Measurements from ENCODE around the gene NINJ2. TPM values are rescaled to one million over a fixed set of nuclear protein-coding genes. Genes with fewer than 3 reads are reported as not detected.

The NINJ2 gene
- polyA plus RNA-seq, 3 donors: 32.9 to 92.7 (median 73.7) TPM

- Histone ChIP-seq H3K4me1 (ENCODE audit: control insufficient read depth in 1 of 2, insufficient read depth in 2 of 2, low read length in 2 of 2) (peaks cover 97 to 100% of the 10 kb centered on the region in 2 donors), H3K79me2 (ENCODE audit: insufficient read depth, low read length) (peaks cover 29% of the 10 kb centered on the region), H2AFZ (ENCODE audit: insufficient read depth, low read depth, low read length, poor library complexity, severe bottlenecking) (no peak overlapping the region), H3K27ac (ENCODE audit: low read depth in 1 of 2, low read length in 2 of 2) (no peak overlapping the region), H3K4me2 (replicated peaks; ENCODE audit: extremely low read depth, low read length, poor library complexity, severe bottlenecking) (no peak overlapping the region), H3K36me3 (replicated peaks in 1 of 2; ENCODE audit: control insufficient read depth in 1 of 2, insufficient read depth in 2 of 2, low read length in 2 of 2) (no peaks in the 10 kb centered on the region), H3K4me3 (replicated peaks in 1 of 3; ENCODE audit: low read depth in 2 of 3, low read length in 3 of 3) (no peak overlapping the region), H4K20me1 (ENCODE audit: insufficient read depth, low read length) (no peaks in the 10 kb centered on the region), H3K9ac (ENCODE audit: insufficient read depth, low read length, poor library complexity, severe bottlenecking) (no peak overlapping the region), H3K9me3 (replicated peaks in 1 of 2; ENCODE audit: control insufficient read depth in 1 of 2, insufficient read depth in 1 of 2, low read length in 2 of 2) (no peaks in the 10 kb centered on the region), H3K27me3 (ENCODE audit: control insufficient read depth in 2 of 2, insufficient read depth in 2 of 2, low read length in 2 of 2) (no peaks in the 10 kb centered on the region)
- H3K27me3 Mint-ChIP-seq (ENCODE audit: low read depth in 3 of 3): peaks cover 0 to 1% (median 0%) of the 10 kb centered on the region in 3 donors
- intact Hi-C loops (cut with micrococcal nuclease): no loop called here
- peaks cover 2 to 8% of the 10 kb centered on the region in 2 donors for H3K36me3 Mint-ChIP-seq
- no peak overlapping the region for H3K4me3 Mint-ChIP-seq
- TF ChIP-seq CTCF (IDR thresholded peaks at IDR 0.05): no peak
- H3K9me3 Mint-ChIP-seq: peaks cover 0 to 2% (median 0%) of the 10 kb centered on the region in 7 donors
- 17% methylated on average over 2 of the region's 4 CpGs for WGBS (ENCODE audit: insufficient coverage)
- H3K4me1 Mint-ChIP-seq: peaks cover 98% of the 10 kb centered on the region
- DNase-seq: no peak
- H3K27ac Mint-ChIP-seq: peak overlapping the region in 3 of 7 donors; percentile 47 to 91 (median 75)
These were observed 43.9 kb downstream of the NINJ2 start for GRCh38 chr12:619346-619745.

GRCh38 chr12:618605-619004 is 44.6 kb downstream of the NINJ2 start:
- DNase-seq: no peak
- Histone ChIP-seq H3K9me3 (replicated peaks in 1 of 2; ENCODE audit: control insufficient read depth in 1 of 2, insufficient read depth in 1 of 2, low read length in 2 of 2) (no peaks in the 10 kb centered on the region), H3K4me3 (replicated peaks in 1 of 3; ENCODE audit: low read depth in 2 of 3, low read length in 3 of 3) (peak overlapping the region in 1 of 3 experiments; percentile 54), H2AFZ (ENCODE audit: insufficient read depth, low read depth, low read length, poor library complexity, severe bottlenecking) (no peak overlapping the region), H3K9ac (ENCODE audit: insufficient read depth, low read length, poor library complexity, severe bottlenecking) (no peak overlapping the region), H3K4me2 (replicated peaks; ENCODE audit: extremely low read depth, low read length, poor library complexity, severe bottlenecking) (peak overlapping the region; percentile 69), H3K27me3 (ENCODE audit: control insufficient read depth in 2 of 2, insufficient read depth in 2 of 2, low read length in 2 of 2) (no peaks in the 10 kb centered on the region), H3K4me1 (ENCODE audit: control insufficient read depth in 1 of 2, insufficient read depth in 2 of 2, low read length in 2 of 2) (peaks cover 98 to 99% of the 10 kb centered on the region in 2 donors), H3K36me3 (replicated peaks in 1 of 2; ENCODE audit: control insufficient read depth in 1 of 2, insufficient read depth in 2 of 2, low read length in 2 of 2) (no peaks in the 10 kb centered on the region), H3K27ac (ENCODE audit: low read depth in 1 of 2, low read length in 2 of 2) (peak overlapping the region in 1 of 2 donors; percentile 79), H3K79me2 (ENCODE audit: insufficient read depth, low read length) (peaks cover 29% of the 10 kb centered on the region), H4K20me1 (ENCODE audit: insufficient read depth, low read length) (no peaks in the 10 kb centered on the region)
- H3K27me3 Mint-ChIP-seq (ENCODE audit: low read depth in 3 of 3): peaks cover 0 to 1% (median 0%) of the 10 kb centered on the region in 3 donors
- H3K4me3 Mint-ChIP-seq: peak overlapping the region in 1 of 2 donors; percentile 11
- H3K27ac Mint-ChIP-seq: peak overlapping the region in 5 of 7 donors; percentile 67 to 95 (median 91)
- intact Hi-C loops (cut with micrococcal nuclease): no loop called here
- no peak for TF ChIP-seq CTCF (IDR thresholded peaks at IDR 0.05)
- H3K9me3 Mint-ChIP-seq: peaks cover 0 to 2% (median 0%) of the 10 kb centered on the region in 7 donors
- peaks cover 2 to 4% of the 10 kb centered on the region in 2 donors for H3K36me3 Mint-ChIP-seq
- H3K4me1 Mint-ChIP-seq: peaks cover 96% of the 10 kb centered on the region
- 100% methylated on average over 6 of the region's 6 CpGs for WGBS (ENCODE audit: insufficient coverage)
